Measurements from ENCODE around the gene SENP5. TPM values are rescaled to one million over a fixed set of nuclear protein-coding genes. Genes with fewer than 3 reads are reported as not detected.

The SENP5 gene
- total and polyA plus RNA-seq, 2 experiments from 2014 or later, result 16.8 to 37.9 TPM

- H3K36me3 ChIP-seq (replicated peaks; ENCODE audit: insufficient read depth, low read depth), result no peaks in the 10 kb centered on the region
- no peaks in the 10 kb centered on the region for H4K20me1 ChIP-seq (ENCODE audit: insufficient read depth, poor library complexity, severe bottlenecking)
Measured at GRCh38 chr3:196947136-196947859, 79.6 kb downstream of the SENP5 start.

GRCh38 chr3:196947860-196948441 lies 80.2 kb downstream of the SENP5 start:
- H3K27ac ChIP-seq, result no peak overlapping the region
- H2AFZ ChIP-seq, result no peak overlapping the region
- TF ChIP-seq CTCF (IDR thresholded peaks at IDR 0.05; ENCODE audit: poor library complexity), result no peak
- TF ChIP-seq EZH2phosphoT487 (IDR thresholded peaks at IDR 0.05; ENCODE audit: low read depth, severe bottlenecking, unreplicated experiment), result no peak
- no peak for TF ChIP-seq EZH2 (IDR thresholded peaks at IDR 0.05; ENCODE audit: borderline replicate concordance)

More at GRCh38 chr3:196947136-196947859, 79.6 kb downstream of the SENP5 start:
- Histone ChIP-seq H3K4me3 (no peak overlapping the region), H3K4me1 (ENCODE audit: insufficient read depth) (peaks cover 4% of the 10 kb centered on the region), H3K79me2 (peaks cover 14% of the 10 kb centered on the region), H3K9me3 (ENCODE audit: low read depth) (no peaks in the 10 kb centered on the region), H3K9me2 (replicated peaks; ENCODE audit: insufficient read depth) (no peaks in the 10 kb centered on the region), H2AFZ (no peak overlapping the region), H3K27me3 (no peaks in the 10 kb centered on the region), H3K4me2 (no peak overlapping the region), H3K27ac (no peak overlapping the region)
- 94% methylated on average over 10 of the region's 10 CpGs for WGBS (ENCODE audit: low lambda C conversion rate, missing lambda C conversion rate)
- DNase-seq (ENCODE audit: low spot score), result no peak
- TF ChIP-seq CTCF (IDR thresholded peaks at IDR 0.05; ENCODE audit: poor library complexity) (no peak), EZH2 (IDR thresholded peaks at IDR 0.05; ENCODE audit: borderline replicate concordance) (no peak), EZH2phosphoT487 (IDR thresholded peaks at IDR 0.05; ENCODE audit: low read depth, severe bottlenecking, unreplicated experiment) (no peak)

GRCh38 chr3:196948442-196949284 lies 80.9 kb downstream of the SENP5 start:
- no peak overlapping the region for H3K4me2 ChIP-seq
- H2AFZ ChIP-seq, result no peak overlapping the region
- peaks cover 3% of the 10 kb centered on the region for H3K79me2 ChIP-seq
- H4K20me1 ChIP-seq (ENCODE audit: insufficient read depth, poor library complexity, severe bottlenecking), result no peaks in the 10 kb centered on the region
- no peaks in the 10 kb centered on the region for H3K36me3 ChIP-seq (replicated peaks; ENCODE audit: insufficient read depth, low read depth)
- no peak overlapping the region for H3K4me3 ChIP-seq
- H3K9me2 ChIP-seq (replicated peaks; ENCODE audit: insufficient read depth), result no peaks in the 10 kb centered on the region
- H3K9me3 ChIP-seq (ENCODE audit: low read depth), result no peaks in the 10 kb centered on the region
- no peak for DNase-seq (ENCODE audit: low spot score)
- TF ChIP-seq EZH2 (IDR thresholded peaks at IDR 0.05; ENCODE audit: borderline replicate concordance) (no peak), CTCF (IDR thresholded peaks at IDR 0.05; ENCODE audit: poor library complexity) (no peak), EZH2phosphoT487 (IDR thresholded peaks at IDR 0.05; ENCODE audit: low read depth, severe bottlenecking, unreplicated experiment) (no peak)
- 55% methylated on average over 20 of the region's 22 CpGs for WGBS (ENCODE audit: low lambda C conversion rate, missing lambda C conversion rate)
- no peaks in the 10 kb centered on the region for H3K27me3 ChIP-seq
- peaks cover 2% of the 10 kb centered on the region for H3K4me1 ChIP-seq (ENCODE audit: insufficient read depth)
- no peak overlapping the region for H3K27ac ChIP-seq

More at GRCh38 chr3:196947860-196948441, 80.2 kb downstream of the SENP5 start:
- no peak overlapping the region for H3K4me2 ChIP-seq
- 93% methylated on average over 28 of the region's 28 CpGs for WGBS (ENCODE audit: low lambda C conversion rate, missing lambda C conversion rate)
- no peaks in the 10 kb centered on the region for H3K9me2 ChIP-seq (replicated peaks; ENCODE audit: insufficient read depth)
- no peaks in the 10 kb centered on the region for H3K36me3 ChIP-seq (replicated peaks; ENCODE audit: insufficient read depth, low read depth)
- H3K27me3 ChIP-seq, result no peaks in the 10 kb centered on the region
- no peak for DNase-seq (ENCODE audit: low spot score)
- no peak overlapping the region for H3K4me3 ChIP-seq
- H3K4me1 ChIP-seq (ENCODE audit: insufficient read depth), result peaks cover 4% of the 10 kb centered on the region
- no peaks in the 10 kb centered on the region for H4K20me1 ChIP-seq (ENCODE audit: insufficient read depth, poor library complexity, severe bottlenecking)
- H3K79me2 ChIP-seq, result peaks cover 10% of the 10 kb centered on the region
- no peaks in the 10 kb centered on the region for H3K9me3 ChIP-seq (ENCODE audit: low read depth)
